C4-2B (cell line): ENCODE results near the gene PRM3.

Source experiments
- H3K27ac ChIP-seq: fragments of 450-650 bp; 2 replicates; pipeline ENCODE4 v1.5.1; 2017
- ZFX ChIP-seq: fragments of 450-650 bp; IDR thresholded peaks from 2 replicates; pipeline ENCODE4 v1.6.1; 2017
- TF ChIP-seq, protein P1 (sequence below): fragments of 450-650 bp; conservative IDR thresholded peaks from 2 replicates; pipeline ENCODE4 v1.5.1; 2017; ENCODE audit warnings: mild to moderate bottlenecking

PRM3 gene

DNA sequence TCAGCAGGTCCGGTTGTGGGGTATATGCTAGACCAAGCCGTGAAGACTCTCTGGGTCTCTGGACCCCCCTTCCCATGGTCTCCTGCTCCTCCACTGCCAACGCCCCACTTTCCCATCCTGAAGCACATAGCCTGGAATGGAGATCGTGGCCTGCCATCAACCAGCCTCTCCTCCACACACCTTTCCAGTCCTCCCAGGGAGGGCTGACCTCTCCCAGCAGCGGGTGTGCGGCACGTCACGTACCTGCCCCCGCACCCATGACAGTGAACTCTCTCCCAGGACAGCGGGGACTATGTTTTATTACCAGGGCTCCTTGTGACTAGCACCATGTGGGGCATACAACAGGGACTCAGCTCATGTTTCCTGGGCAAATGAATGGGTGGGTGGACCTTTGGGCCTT lies 1.8 kb downstream of the PRM3 start:
- no peak overlapping the region for H3K27ac ChIP-seq
- TF ChIP-seq, protein P1, sequence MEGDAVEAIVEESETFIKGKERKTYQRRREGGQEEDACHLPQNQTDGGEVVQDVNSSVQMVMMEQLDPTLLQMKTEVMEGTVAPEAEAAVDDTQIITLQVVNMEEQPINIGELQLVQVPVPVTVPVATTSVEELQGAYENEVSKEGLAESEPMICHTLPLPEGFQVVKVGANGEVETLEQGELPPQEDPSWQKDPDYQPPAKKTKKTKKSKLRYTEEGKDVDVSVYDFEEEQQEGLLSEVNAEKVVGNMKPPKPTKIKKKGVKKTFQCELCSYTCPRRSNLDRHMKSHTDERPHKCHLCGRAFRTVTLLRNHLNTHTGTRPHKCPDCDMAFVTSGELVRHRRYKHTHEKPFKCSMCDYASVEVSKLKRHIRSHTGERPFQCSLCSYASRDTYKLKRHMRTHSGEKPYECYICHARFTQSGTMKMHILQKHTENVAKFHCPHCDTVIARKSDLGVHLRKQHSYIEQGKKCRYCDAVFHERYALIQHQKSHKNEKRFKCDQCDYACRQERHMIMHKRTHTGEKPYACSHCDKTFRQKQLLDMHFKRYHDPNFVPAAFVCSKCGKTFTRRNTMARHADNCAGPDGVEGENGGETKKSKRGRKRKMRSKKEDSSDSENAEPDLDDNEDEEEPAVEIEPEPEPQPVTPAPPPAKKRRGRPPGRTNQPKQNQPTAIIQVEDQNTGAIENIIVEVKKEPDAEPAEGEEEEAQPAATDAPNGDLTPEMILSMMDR: no peak
- TF ChIP-seq ZFX: no peak

DNA sequence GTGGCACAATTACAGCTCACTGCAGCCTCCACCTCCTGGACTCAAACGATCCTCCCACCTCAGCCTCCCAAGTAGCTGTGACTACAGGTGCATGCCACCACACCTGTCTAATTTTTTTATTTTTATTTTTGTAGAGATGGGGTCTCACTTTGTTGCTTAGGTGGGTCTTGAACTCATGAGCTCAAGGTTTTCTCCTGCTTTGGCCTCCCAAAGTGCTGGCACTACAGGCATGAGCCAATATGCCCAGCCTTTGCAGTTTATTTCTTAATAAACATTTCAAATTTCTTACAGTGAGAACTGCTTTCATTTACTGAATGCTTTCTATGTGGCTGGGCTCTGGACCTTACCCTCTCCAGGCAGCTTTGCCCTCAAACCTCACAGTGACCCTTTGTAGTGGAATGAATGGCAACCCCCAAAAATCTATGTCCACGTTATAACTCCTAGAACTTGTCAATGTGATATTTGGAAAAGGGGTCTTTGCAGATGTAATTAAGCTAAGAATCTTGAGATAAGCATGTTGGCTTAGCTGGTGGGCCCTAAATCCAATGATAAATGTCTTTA lies 2.7 kb downstream of the PRM3 start:
- no peak overlapping the region for H3K27ac ChIP-seq
- TF ChIP-seq, protein P1: no peak
- TF ChIP-seq ZFX: no peak

DNA sequence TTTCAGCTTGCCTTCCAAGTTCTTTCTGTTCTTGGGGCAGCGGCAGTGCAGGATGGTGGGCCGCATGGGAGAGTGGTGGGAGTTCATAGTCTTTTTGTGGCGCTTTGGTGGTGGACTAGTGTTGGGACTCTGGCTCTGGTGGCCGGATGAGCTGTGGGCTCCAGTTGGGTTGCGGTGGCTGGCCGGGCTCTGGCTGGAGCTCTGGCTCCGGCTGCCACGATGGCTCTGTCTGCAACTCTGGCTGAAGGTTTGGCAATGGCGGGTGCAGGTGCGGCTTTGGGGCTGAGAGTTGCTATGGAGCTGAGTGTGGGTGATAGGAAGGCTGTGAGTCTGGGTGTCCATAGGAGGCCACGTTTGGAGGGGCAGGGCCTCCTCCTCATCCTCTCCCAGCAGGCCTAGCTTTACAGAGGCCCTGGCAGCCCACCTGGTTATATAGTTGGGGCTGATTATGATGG lies 4.5 kb downstream of the PRM3 start, which contains the start of gene TNP2:
TSS of gene TNP2 (minus strand) at position 405 of the 455 bp plus-strand sequence. CDS start at position 342, 63 bp downstream.
- TF ChIP-seq, protein P1: no peak
- TF ChIP-seq ZFX: no peak
- no peak within 1 kb of the TSS for H3K27ac ChIP-seq

DNA sequence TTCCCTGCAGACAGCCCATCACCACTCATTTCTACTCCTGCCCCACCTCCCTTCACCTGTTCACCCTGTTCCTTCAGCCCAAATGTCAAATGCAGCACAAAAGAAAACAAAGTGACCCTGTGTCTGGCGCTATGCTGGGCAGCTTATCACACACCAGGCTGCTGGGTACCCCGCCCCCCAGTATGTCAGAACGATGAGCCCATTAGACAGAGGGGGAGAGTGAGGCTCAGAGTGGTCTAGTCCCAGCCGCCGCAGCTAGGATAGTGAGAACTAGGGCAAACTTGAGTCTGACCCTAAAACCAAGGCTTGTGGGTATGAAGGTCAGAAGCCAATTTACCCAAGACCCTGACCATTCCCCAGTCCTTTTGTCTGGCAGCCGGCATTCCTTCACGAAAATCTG lies 8.3 kb downstream of the PRM3 start:
- H3K27ac ChIP-seq: no peak overlapping the region
- TF ChIP-seq, protein P1: no peak
- no peak for TF ChIP-seq ZFX

DNA sequence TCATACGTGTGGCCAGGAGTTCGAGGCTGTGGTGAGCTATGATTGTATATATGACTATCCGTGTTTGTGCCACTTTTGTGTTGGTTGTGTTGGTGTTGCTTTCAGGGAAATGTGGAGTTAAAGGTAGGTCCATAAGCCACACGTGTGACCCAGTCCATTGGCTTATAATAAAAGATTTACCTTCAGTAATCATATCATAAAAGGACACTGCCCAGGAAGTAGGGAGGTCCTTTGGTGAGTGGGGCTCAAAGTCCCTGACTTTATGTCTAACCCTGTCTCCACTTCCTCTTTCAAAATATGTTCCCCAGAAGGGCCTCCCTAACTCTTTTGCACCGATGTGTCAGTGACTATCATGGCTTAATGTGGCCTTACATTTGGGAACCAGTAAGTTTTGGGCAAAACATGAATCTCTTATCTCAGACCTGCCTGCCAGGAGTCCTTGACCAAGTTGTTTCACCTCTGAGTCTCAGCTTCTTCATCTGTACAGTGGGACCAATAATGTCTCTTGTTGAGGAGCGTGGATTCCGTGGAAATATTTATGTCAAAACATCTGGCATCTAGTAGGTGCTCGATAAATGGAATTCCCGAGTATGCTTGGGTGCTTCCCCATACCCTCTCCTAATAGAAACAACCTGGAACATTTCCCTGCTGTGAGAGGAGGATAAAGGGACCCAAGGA lies 9.1 kb downstream of the PRM3 start:
- H3K27ac ChIP-seq: no peak overlapping the region
- no peak for TF ChIP-seq ZFX
- TF ChIP-seq, protein P1: no peak

DNA sequence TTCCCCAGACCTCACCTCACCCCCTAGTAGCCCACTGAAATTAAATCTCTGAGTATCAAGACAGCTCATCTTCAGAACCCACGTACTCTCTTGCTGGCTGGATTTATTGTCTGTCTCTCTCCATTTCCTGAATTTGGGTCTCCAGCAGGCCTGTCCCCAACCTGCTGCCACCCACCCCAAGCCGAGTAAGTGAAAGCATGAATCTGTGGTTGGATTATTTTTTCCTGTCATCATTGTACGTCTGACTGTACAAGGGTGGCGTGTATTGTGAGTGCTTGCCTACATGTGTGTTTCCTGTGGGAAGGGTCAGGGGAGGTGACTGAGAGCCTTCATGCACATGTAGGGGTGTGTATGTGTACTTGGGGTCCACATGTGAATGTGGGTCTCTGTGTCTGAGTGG lies 9.7 kb downstream of the PRM3 start:
- no peak for TF ChIP-seq ZFX
- TF ChIP-seq, protein P1: no peak
- H3K27ac ChIP-seq: no peak overlapping the region

DNA sequence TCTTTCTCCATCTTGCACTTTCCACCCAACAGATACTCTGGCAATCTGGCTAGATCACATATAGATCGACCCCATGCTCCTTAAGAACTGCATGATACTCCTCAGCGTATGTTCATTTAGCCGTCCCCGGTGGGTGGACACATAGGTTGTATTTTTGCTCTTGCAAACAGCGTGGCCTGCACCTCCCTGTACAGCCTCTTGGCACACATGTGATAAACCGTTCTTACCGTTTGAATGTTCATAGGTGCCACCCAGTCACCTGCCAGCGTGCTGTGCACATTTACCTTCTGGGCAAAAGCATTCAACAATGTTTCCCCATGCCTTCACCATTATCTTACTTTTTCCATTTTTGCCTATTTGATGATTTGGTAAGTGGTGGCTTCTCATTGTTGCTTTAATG lies 10.5 kb downstream of the PRM3 start:
- TF ChIP-seq, protein P1: no peak
- TF ChIP-seq ZFX: no peak
- H3K27ac ChIP-seq: no peak overlapping the region
